H1 (cell line): Measurements from ENCODE around the gene UQCR10. TPM values are rescaled to one million over a fixed set of nuclear protein-coding genes. Genes with fewer than 3 reads are reported as not detected.

Source experiments
- HDAC2 ChIP-seq, 2 experiments: fragments of 300-600 bp in 1 of 2; sonication (generic) in 1 of 2; IDR thresholded peaks; 2 replicates each; pipeline ENCODE4 v1.6.1; 2011 to 2012; ENCODE audit warnings: low read depth in 2 of 2, low read length in 2 of 2, mild to moderate bottlenecking in 2 of 2, moderate library complexity in 2 of 2, borderline replicate concordance in 1 of 2, inconsistent platforms in 1 of 2
- JUND ChIP-seq: IDR thresholded peaks from 2 replicates; pipeline ENCODE4 v1.6.1; 2011; ENCODE audit warnings: mild to moderate bottlenecking, improper control_type of control experiment, low read length
- RBBP5 ChIP-seq: IDR thresholded peaks from 2 replicates; pipeline ENCODE4 v1.7.1; 2012; ENCODE audit warnings: low read depth, mild to moderate bottlenecking, inconsistent platforms, low read length, moderate library complexity, borderline replicate concordance
- polyA plus RNA-seq, 7 experiments: library from polyadenylated mRNA; depleted of rRNA in 3 of 7; stranded (reverse) in 5 of 7; unstranded in 2 of 7; fragments of >200 nt in 5 of 7; fragments of 200-250 nt in 2 of 7; gene quantifications; 1 replicate in 5 of 7; 2 replicates in 1 of 7; 4 replicates in 1 of 7; pipeline versions ENCODE4 v1.2.1 to v1.2.3, GENCODE V29; 2011 to 2013; ENCODE audit warnings: missing spikeins in 2 of 7, mixed read lengths in 2 of 7
- total RNA-seq: library from RNA; stranded (reverse); fragmentation: NEBNext Ultra II Directional; extraction: Animal tissue kit (Norgen Biotek cat#: 25700); gene quantifications from 2 replicates; pipeline ENCODE4 v1.2.1, GENCODE V29; 2021
- TF ChIP-seq, protein P1 (sequence below): IDR thresholded peaks from 2 replicates; pipeline ENCODE4 v1.6.1; 2012; ENCODE audit warnings: inconsistent platforms

The UQCR10 gene
- total and polyA plus RNA-seq, 2 of the 8 experiments (the other 6 are each of a cell fraction or from before 2014, with no cell fraction given): 102 to 260 TPM

DNA sequence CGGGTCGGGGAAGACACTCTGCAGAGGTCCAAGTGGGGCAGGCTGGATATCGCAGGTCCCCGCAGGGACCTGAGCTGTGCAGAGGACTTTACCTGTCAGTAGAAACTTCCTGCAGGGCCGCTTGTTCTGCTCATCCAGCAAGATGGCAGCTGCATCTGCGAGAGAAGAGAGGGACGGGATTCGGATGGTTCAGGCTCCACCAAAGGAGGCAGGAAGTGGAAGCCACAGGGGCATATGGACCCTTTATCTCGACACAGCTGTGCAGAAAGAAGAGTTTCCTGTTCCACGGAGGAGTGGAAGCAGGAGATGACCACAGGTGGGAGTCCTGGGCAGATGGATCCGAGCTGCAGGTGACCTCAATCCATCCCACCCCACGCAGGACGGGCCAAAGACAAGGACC is 24.8 kb upstream of the UQCR10 start (continued):
- TF ChIP-seq, protein P1, sequence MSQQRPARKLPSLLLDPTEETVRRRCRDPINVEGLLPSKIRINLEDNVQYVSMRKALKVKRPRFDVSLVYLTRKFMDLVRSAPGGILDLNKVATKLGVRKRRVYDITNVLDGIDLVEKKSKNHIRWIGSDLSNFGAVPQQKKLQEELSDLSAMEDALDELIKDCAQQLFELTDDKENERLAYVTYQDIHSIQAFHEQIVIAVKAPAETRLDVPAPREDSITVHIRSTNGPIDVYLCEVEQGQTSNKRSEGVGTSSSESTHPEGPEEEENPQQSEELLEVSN: no peak
- no peak for TF ChIP-seq HDAC2 (IDR thresholded peaks at IDR 0.05; ENCODE audit: borderline replicate concordance in 1 of 2, low read depth in 2 of 2, low read length in 2 of 2)
- no peak for TF ChIP-seq RBBP5
- TF ChIP-seq JUND: no peak
